IMR-90 (cell line): Measurements from ENCODE around the gene ETV6. TPM values are rescaled to one million over a fixed set of nuclear protein-coding genes. Genes with fewer than 3 reads are reported as not detected.
A peak's percentile ranks its signal among the peaks of the same experiment; 100 is the strongest.

Experiments used
- ATAC-seq: fragments of 200-7000 bp; cut with Tn5 transposase; 2 replicates; pipeline ENCODE4 v1.9.1; 2020; ENCODE audit warnings: low read depth, mild to moderate bottlenecking, moderate library complexity
- BruUV-seq: library from RNA; stranded (reverse); fragments of 400-500 nt; replicated peaks from 2 replicates; lab custom pipeline; 2021; lab: Mats Ljungman, UMichigan
- CTCF ChIA-PET: fragments of 300-600 bp; formaldehyde crosslinking; extraction: SDS; loops from one replicate; lab custom pipeline; 2021; ENCODE audit warnings: antibody characterized with exemption; lab: Yijun Ruan, JAX
- POLR2A ChIA-PET: fragments of 300-600 bp; sonication (Branson Sonifier 250); formaldehyde crosslinking; loops from one replicate; lab custom pipeline; 2022; ENCODE audit warnings: antibody characterized with exemption; ENCODE audit not compliant: unreplicated experiment; lab: Charles Lee
- DNase-seq: peaks from one replicate; pipeline ENCODE4 v3.0.0; 2013
- H2AFZ ChIP-seq: replicated peaks from 2 replicates; pipeline ENCODE3; 2013; ENCODE audit warnings: low read length, mild to moderate bottlenecking; ENCODE audit not compliant: poor library complexity
- H2AK5ac ChIP-seq: 2 replicates; pipeline ENCODE4 v1.6.1; 2013; ENCODE audit warnings: low read depth, low read length, inconsistent platforms
- H2AK9ac ChIP-seq: replicated peaks from 2 replicates; pipeline ENCODE3; 2013; ENCODE audit warnings: mild to moderate bottlenecking, low read depth, low read length, moderate library complexity; ENCODE audit not compliant: poor library complexity
- H2BK120ac ChIP-seq: 2 replicates; pipeline ENCODE4 v1.6.1; 2013; ENCODE audit warnings: low read depth, low read length, inconsistent platforms
- H2BK15ac ChIP-seq: 3 replicates; pipeline ENCODE4 v1.6.1; 2013; ENCODE audit warnings: low read depth, low read length, inconsistent platforms
- H2BK20ac ChIP-seq: 2 replicates; pipeline ENCODE4 v1.6.1; 2013; ENCODE audit warnings: low read depth, mild to moderate bottlenecking, inconsistent platforms, low read length, moderate library complexity
- H2BK5ac ChIP-seq: 2 replicates; pipeline ENCODE4 v1.6.1; 2013; ENCODE audit warnings: mild to moderate bottlenecking, low read depth, low read length, inconsistent platforms; ENCODE audit not compliant: poor library complexity, severe bottlenecking
- H3K14ac ChIP-seq: replicated peaks from 2 replicates; pipeline ENCODE4 v1.6.1; 2013; ENCODE audit warnings: low read depth, low read length, inconsistent platforms
- H3K18ac ChIP-seq: 2 replicates; pipeline ENCODE4 v1.6.1; 2013; ENCODE audit warnings: low read depth, low read length, control low read depth
- H3K23ac ChIP-seq: 2 replicates; pipeline ENCODE4 v1.6.1; 2013; ENCODE audit warnings: low read depth, low read length, inconsistent platforms
- H3K27ac ChIP-seq: 2 replicates; pipeline ENCODE4 v1.5.1; 2013; ENCODE audit warnings: mild to moderate bottlenecking, control low read depth, low read length; ENCODE audit not compliant: insufficient read depth
- H3K27me3 ChIP-seq: 2 replicates; pipeline ENCODE4 v1.6.1; 2013; ENCODE audit warnings: low read length; ENCODE audit not compliant: control insufficient read depth, insufficient read depth
- H3K36me3 ChIP-seq: 2 replicates; pipeline ENCODE4 v1.6.1; 2013; ENCODE audit warnings: low read length, mixed read lengths; ENCODE audit not compliant: control insufficient read depth, insufficient read depth
- H3K4ac ChIP-seq: 2 replicates; pipeline ENCODE4 v1.6.1; 2013; ENCODE audit warnings: low read depth, low read length, inconsistent platforms
- H3K4me1 ChIP-seq: 2 replicates; pipeline ENCODE4 v1.6.1; 2013; ENCODE audit warnings: low read length, mixed read lengths; ENCODE audit not compliant: control insufficient read depth, insufficient read depth
- H3K4me2 ChIP-seq: 2 replicates; pipeline ENCODE4 v1.6.1; 2013; ENCODE audit warnings: low read depth, mild to moderate bottlenecking, control low read depth, low read length, moderate library complexity
- H3K4me3 ChIP-seq: 2 replicates; pipeline ENCODE4 v1.5.1; 2013; ENCODE audit warnings: low read depth, mild to moderate bottlenecking, control low read depth, low read length, moderate library complexity; ENCODE audit not compliant: insufficient read depth
- H3K56ac ChIP-seq: 2 replicates; pipeline ENCODE4 v1.6.1; 2013; ENCODE audit warnings: low read length, inconsistent platforms; ENCODE audit not compliant: insufficient read depth; ENCODE audit errors: extremely low read depth
- H3K79me1 ChIP-seq, 2 experiments: 2 replicates each; pipeline ENCODE4 v1.6.1; 2013; ENCODE audit warnings: low read length in 2 of 2, inconsistent platforms in 1 of 2, low read depth in 1 of 2
- H3K9ac ChIP-seq: 2 replicates; pipeline ENCODE4 v1.6.1; 2013; ENCODE audit warnings: low read depth, low read length, control low read depth
- H3K9me1 ChIP-seq: 2 replicates; pipeline ENCODE4 v1.6.1; 2013; ENCODE audit warnings: low read length, inconsistent platforms; ENCODE audit not compliant: insufficient read depth
- H3K9me3 ChIP-seq: 2 replicates; pipeline ENCODE4 v1.6.1; 2013; ENCODE audit warnings: low read length; ENCODE audit not compliant: control insufficient read depth, insufficient read depth
- H4K20me1 ChIP-seq: 2 replicates; pipeline ENCODE4 v1.6.1; 2013; ENCODE audit warnings: low read length, inconsistent platforms; ENCODE audit not compliant: insufficient read depth
- H4K5ac ChIP-seq: 2 replicates; pipeline ENCODE4 v1.6.1; 2013; ENCODE audit warnings: mild to moderate bottlenecking, low read depth, low read length, control low read depth
- H4K8ac ChIP-seq, 2 experiments: 2 replicates each; pipeline ENCODE4 v1.6.1; 2013; ENCODE audit warnings: low read depth in 2 of 2, low read length in 2 of 2, control low read depth in 1 of 2, inconsistent platforms in 1 of 2
- H4K91ac ChIP-seq: 2 replicates; pipeline ENCODE4 v1.6.1; 2013; ENCODE audit warnings: low read depth, low read length, inconsistent platforms; ENCODE audit not compliant: insufficient read depth
- CEBPB ChIP-seq: IDR thresholded peaks from 2 replicates; pipeline ENCODE4 v1.6.1; 2012; ENCODE audit warnings: low read depth, low read length, improper control_type of control experiment
- CHD1 ChIP-seq: IDR thresholded peaks from 2 replicates; pipeline ENCODE4 v1.6.1; 2012; ENCODE audit warnings: low read depth, low read length, improper control_type of control experiment
- CTCF ChIP-seq: conservative IDR thresholded peaks from 2 replicates; pipeline ENCODE4 v1.5.1; 2012; ENCODE audit warnings: mild to moderate bottlenecking, low read depth, low read length, improper control_type of control experiment
- FOS ChIP-seq: fragments of 150-350 bp; IDR thresholded peaks from 2 replicates; pipeline ENCODE4 v1.6.1; 2016; ENCODE audit warnings: low read depth, low read length
- MAFK ChIP-seq: IDR thresholded peaks from 2 replicates; pipeline ENCODE4 v1.6.1; 2012; ENCODE audit warnings: low read depth, low read length, improper control_type of control experiment
- MAZ ChIP-seq: IDR thresholded peaks from 2 replicates; pipeline ENCODE4 v1.6.1; 2012; ENCODE audit warnings: low read depth, mild to moderate bottlenecking, low read length, improper control_type of control experiment, moderate library complexity, borderline replicate concordance
- MXI1 ChIP-seq: IDR thresholded peaks from 2 replicates; pipeline ENCODE4 v1.6.1; 2012; ENCODE audit warnings: low read depth, mild to moderate bottlenecking, low read length, moderate library complexity, borderline replicate concordance
- POLR2A ChIP-seq: IDR thresholded peaks from 2 replicates; pipeline ENCODE4 v1.6.1; 2012; ENCODE audit warnings: mild to moderate bottlenecking, low read depth, low read length
- RFX5 ChIP-seq: IDR thresholded peaks from 2 replicates; pipeline ENCODE4 v1.8.0; 2012; ENCODE audit warnings: low read depth, mild to moderate bottlenecking, low read length, moderate library complexity
- USF2 ChIP-seq: fragments of 150-350 bp; IDR thresholded peaks from 2 replicates; pipeline ENCODE4 v1.6.1; 2017; ENCODE audit warnings: mild to moderate bottlenecking, antibody characterized with exemption, low read length, low read depth
- WGBS, 2 experiments: methylation state at CpG; one replicate each; pipeline versions ENCODE4 v1.1.5 to v1.1.7; 2013; ENCODE audit warnings: missing lambda C conversion rate in 2 of 2; ENCODE audit not compliant: insufficient read length in 1 of 2; ENCODE audit errors: extremely low coverage in 2 of 2; 5-methylcytosine and 5-hydroxymethylcytosine counted together
- dilution Hi-C: fragments of 300-500 bp; cut with HindIII; formaldehyde crosslinking; loops from one replicate; pipeline ENCODE4 v1.14.3; 2018; ENCODE audit warnings: low sequenced_read_pairs; ENCODE audit not compliant: unreplicated experiment
- in situ Hi-C: fragments of 300-500 bp; cut with MboI; formaldehyde crosslinking; loops from 3 replicates; pipeline ENCODE4 v1.14.3; 2019; ENCODE audit warnings: low sequenced_read_pairs, inconsistent platforms, mixed read lengths
- intact Hi-C: fragments of 100-400 bp; cut with micrococcal nuclease; formaldehyde crosslinking; loops from 2 replicates; pipeline ENCODE4 v1.10.0; 2022
- polyA plus RNA-seq, 3 experiments: library from polyadenylated mRNA; depleted of rRNA; stranded (reverse); fragments of >200 nt; gene quantifications; 2 replicates each; pipeline ENCODE4 v1.2.3, GENCODE V29; 2012; ENCODE audit warnings: low replicate concordance in 1 of 3
- total RNA-seq: library from RNA; depleted of rRNA; stranded (reverse); fragments of >200 nt; gene quantifications from 2 replicates; pipeline ENCODE4 v1.2.3, GENCODE V29; 2012

The ETV6 gene
- total and polyA plus RNA-seq, 2 of the 4 experiments (the other 2 are of a cell fraction), result 8.4 to 9.9 TPM

- 94% methylated on average over 3 of the region's 9 CpGs; no CpG with 5 or more reads in 1 of the 2 experiments for WGBS, 2 experiments
- peaks cover 10% of the 10 kb centered on the region for H3K9me1 ChIP-seq
- DNase-seq (no peak), ATAC-seq (no peak)
- H3K18ac ChIP-seq, result no peak overlapping the region
- no peak overlapping the region for H3K27ac ChIP-seq
- TF ChIP-seq MXI1, result no peak
- no peak for TF ChIP-seq CHD1
- TF ChIP-seq CEBPB, result no peak
- no peak for TF ChIP-seq POLR2A
- TF ChIP-seq MAFK, result no peak
- TF ChIP-seq MAZ, result no peak
- no peak for TF ChIP-seq FOS
- no peak for TF ChIP-seq RFX5
- no peak for TF ChIP-seq USF2
- no peak for TF ChIP-seq CTCF
- no peak overlapping the region for H3K23ac ChIP-seq
- no peak overlapping the region for H2BK20ac ChIP-seq
- no peak overlapping the region for H3K4me2 ChIP-seq
- no peak overlapping the region for H3K4ac ChIP-seq
- H4K5ac ChIP-seq, result no peak overlapping the region
- H2BK120ac ChIP-seq, result no peak overlapping the region
- ChIA-PET CTCF (interaction anchor here (0.6 to 1.1 kb wide), 10 partner anchors 9 to 1329 kb away, joined by 3 to 5 read pairs (median 3); no protein-coding TSS in a partner anchor), POLR2A (interaction anchor here (0.6 kb wide), 2 partner anchors 186 to 1140 kb away, joined by 4 to 6 read pairs; no protein-coding TSS in a partner anchor)
- no peak overlapping the region for H4K91ac ChIP-seq
- H4K20me1 ChIP-seq, result no peaks in the 10 kb centered on the region
- H4K8ac ChIP-seq, result 0 out of 4 replicates have a peak overlapping the region, but pooled peaks of 1 of the 2 experiments have one; percentile 25
- in situ Hi-C loops (no loop called here), intact Hi-C loops (no loop called here), dilution Hi-C loops (no loop called here)
- no peaks in the 10 kb centered on the region for H3K79me1 ChIP-seq
- H3K36me3 ChIP-seq, result peaks cover 25% of the 10 kb centered on the region
- no peak overlapping the region for H3K4me3 ChIP-seq
- no peak overlapping the region for H2AK5ac ChIP-seq
- BruUV-seq, result no TSS peak
- no peak overlapping the region for H2BK15ac ChIP-seq
- H2AK9ac ChIP-seq, result no peak overlapping the region
- H3K56ac ChIP-seq, result no peak overlapping the region
- no peak overlapping the region for H2AFZ ChIP-seq
- no peaks in the 10 kb centered on the region for H3K4me1 ChIP-seq
- no peaks in the 10 kb centered on the region for H3K9me3 ChIP-seq
- no peak overlapping the region for H2BK5ac ChIP-seq
- no peak overlapping the region for H3K14ac ChIP-seq
- H3K9ac ChIP-seq, result no peak overlapping the region
- H3K27me3 ChIP-seq, result no peaks in the 10 kb centered on the region
Observed at GRCh38 chr12:11891754-11892386, 242.4 kb downstream of the ETV6 start.
